GM12864 (cell line): Measurements from ENCODE around the gene ABCA7.

Experiments used
- DNase-seq: peaks from one replicate; pipeline ENCODE4 v3.0.0-alpha.2; 2011; ENCODE audit warnings: low read depth
- H3K4me3 ChIP-seq: 2 replicates; pipeline ENCODE4 v1.5.1; 2011; ENCODE audit warnings: mild to moderate bottlenecking, low read depth, low read length, control low read depth
- CTCF ChIP-seq: IDR thresholded peaks from 2 replicates; pipeline ENCODE4 v1.5.1; 2011; ENCODE audit warnings: low read depth, mild to moderate bottlenecking, moderate library complexity, low read length, control low read depth, inconsistent platforms; ENCODE audit errors: missing control alignments

ABCA7 gene

GRCh38 chr19:999379-999719, 40.6 kb upstream of the ABCA7 start:
- H3K4me3 ChIP-seq = no peak overlapping the region
- no peak for TF ChIP-seq CTCF
- no peak for DNase-seq

GRCh38 chr19:1000095-1000494, 39.8 kb upstream of the ABCA7 start, which contains the start of gene GRIN3B:
GRIN3B (plus strand) TSS chr19:1000419; CDS start chr19:1000438, 19 bp downstream.
- TF ChIP-seq CTCF = peak; percentile 52
- no peak for DNase-seq
- no peak within 1 kb of the TSS for H3K4me3 ChIP-seq

GRCh38 chr19:1000591-1001537, 39.0 kb upstream of the ABCA7 start:
- DNase-seq = no peak
- H3K4me3 ChIP-seq = no peak overlapping the region
- TF ChIP-seq CTCF = no peak

- no peak for DNase-seq
- TF ChIP-seq CTCF = peak; percentile 91
- H3K4me3 ChIP-seq = no peak overlapping the region
Observed at GRCh38 chr19:1001538-1002166, 38.3 kb upstream of the ABCA7 start.

GRCh38 chr19:1002600-1002999, 37.3 kb upstream of the ABCA7 start:
- H3K4me3 ChIP-seq = no peak overlapping the region
- no peak for DNase-seq
- TF ChIP-seq CTCF = no peak

GRCh38 chr19:1003283-1003682, 36.6 kb upstream of the ABCA7 start:
- H3K4me3 ChIP-seq = no peak overlapping the region
- no peak for TF ChIP-seq CTCF
- no peak for DNase-seq
